IMR-90 (cell line): ENCODE measurements around the gene ENOX1. TPM values are rescaled to one million over a fixed set of nuclear protein-coding genes. Genes with fewer than 3 reads are reported as not detected.
A peak's percentile ranks its signal among the peaks of the same experiment; 100 is the strongest.

ENCODE experiments used
- ATAC-seq: fragments of 200-7000 bp; cut with Tn5 transposase; 2 replicates; pipeline ENCODE4 v1.9.1; 2020; ENCODE audit warnings: low read depth, mild to moderate bottlenecking, moderate library complexity
- BruUV-seq: library from RNA; stranded (reverse); fragments of 400-500 nt; replicated peaks from 2 replicates; lab custom pipeline; 2021; lab: Mats Ljungman, UMichigan
- CTCF ChIA-PET: fragments of 300-600 bp; formaldehyde crosslinking; extraction: SDS; loops from one replicate; lab custom pipeline; 2021; ENCODE audit warnings: antibody characterized with exemption; lab: Yijun Ruan, JAX
- POLR2A ChIA-PET: fragments of 300-600 bp; sonication (Branson Sonifier 250); formaldehyde crosslinking; loops from one replicate; lab custom pipeline; 2022; ENCODE audit warnings: antibody characterized with exemption; ENCODE audit not compliant: unreplicated experiment; lab: Charles Lee
- DNase-seq: peaks from one replicate; pipeline ENCODE4 v3.0.0; 2013
- H2AFZ ChIP-seq: replicated peaks from 2 replicates; pipeline ENCODE3; 2013; ENCODE audit warnings: low read length, mild to moderate bottlenecking; ENCODE audit not compliant: poor library complexity
- H2AK5ac ChIP-seq: 2 replicates; pipeline ENCODE4 v1.6.1; 2013; ENCODE audit warnings: low read depth, low read length, inconsistent platforms
- H2AK9ac ChIP-seq: replicated peaks from 2 replicates; pipeline ENCODE3; 2013; ENCODE audit warnings: mild to moderate bottlenecking, low read depth, low read length, moderate library complexity; ENCODE audit not compliant: poor library complexity
- H2BK120ac ChIP-seq: 2 replicates; pipeline ENCODE4 v1.6.1; 2013; ENCODE audit warnings: low read depth, low read length, inconsistent platforms
- H2BK15ac ChIP-seq: 3 replicates; pipeline ENCODE4 v1.6.1; 2013; ENCODE audit warnings: low read depth, low read length, inconsistent platforms
- H2BK20ac ChIP-seq: 2 replicates; pipeline ENCODE4 v1.6.1; 2013; ENCODE audit warnings: low read depth, mild to moderate bottlenecking, inconsistent platforms, low read length, moderate library complexity
- H2BK5ac ChIP-seq: 2 replicates; pipeline ENCODE4 v1.6.1; 2013; ENCODE audit warnings: mild to moderate bottlenecking, low read depth, low read length, inconsistent platforms; ENCODE audit not compliant: poor library complexity, severe bottlenecking
- H3K14ac ChIP-seq: replicated peaks from 2 replicates; pipeline ENCODE4 v1.6.1; 2013; ENCODE audit warnings: low read depth, low read length, inconsistent platforms
- H3K18ac ChIP-seq: 2 replicates; pipeline ENCODE4 v1.6.1; 2013; ENCODE audit warnings: low read depth, low read length, control low read depth
- H3K23ac ChIP-seq: 2 replicates; pipeline ENCODE4 v1.6.1; 2013; ENCODE audit warnings: low read depth, low read length, inconsistent platforms
- H3K27ac ChIP-seq: 2 replicates; pipeline ENCODE4 v1.5.1; 2013; ENCODE audit warnings: mild to moderate bottlenecking, control low read depth, low read length; ENCODE audit not compliant: insufficient read depth
- H3K27me3 ChIP-seq: 2 replicates; pipeline ENCODE4 v1.6.1; 2013; ENCODE audit warnings: low read length; ENCODE audit not compliant: control insufficient read depth, insufficient read depth
- H3K36me3 ChIP-seq: 2 replicates; pipeline ENCODE4 v1.6.1; 2013; ENCODE audit warnings: low read length, mixed read lengths; ENCODE audit not compliant: control insufficient read depth, insufficient read depth
- H3K4ac ChIP-seq: 2 replicates; pipeline ENCODE4 v1.6.1; 2013; ENCODE audit warnings: low read depth, low read length, inconsistent platforms
- H3K4me1 ChIP-seq: 2 replicates; pipeline ENCODE4 v1.6.1; 2013; ENCODE audit warnings: low read length, mixed read lengths; ENCODE audit not compliant: control insufficient read depth, insufficient read depth
- H3K4me2 ChIP-seq: 2 replicates; pipeline ENCODE4 v1.6.1; 2013; ENCODE audit warnings: low read depth, mild to moderate bottlenecking, control low read depth, low read length, moderate library complexity
- H3K4me3 ChIP-seq: 2 replicates; pipeline ENCODE4 v1.5.1; 2013; ENCODE audit warnings: low read depth, mild to moderate bottlenecking, control low read depth, low read length, moderate library complexity; ENCODE audit not compliant: insufficient read depth
- H3K56ac ChIP-seq: 2 replicates; pipeline ENCODE4 v1.6.1; 2013; ENCODE audit warnings: low read length, inconsistent platforms; ENCODE audit not compliant: insufficient read depth; ENCODE audit errors: extremely low read depth
- H3K79me1 ChIP-seq, 2 experiments: 2 replicates each; pipeline ENCODE4 v1.6.1; 2013; ENCODE audit warnings: low read length in 2 of 2, inconsistent platforms in 1 of 2, low read depth in 1 of 2
- H3K9ac ChIP-seq: 2 replicates; pipeline ENCODE4 v1.6.1; 2013; ENCODE audit warnings: low read depth, low read length, control low read depth
- H3K9me1 ChIP-seq: 2 replicates; pipeline ENCODE4 v1.6.1; 2013; ENCODE audit warnings: low read length, inconsistent platforms; ENCODE audit not compliant: insufficient read depth
- H3K9me3 ChIP-seq: 2 replicates; pipeline ENCODE4 v1.6.1; 2013; ENCODE audit warnings: low read length; ENCODE audit not compliant: control insufficient read depth, insufficient read depth
- H4K20me1 ChIP-seq: 2 replicates; pipeline ENCODE4 v1.6.1; 2013; ENCODE audit warnings: low read length, inconsistent platforms; ENCODE audit not compliant: insufficient read depth
- H4K5ac ChIP-seq: 2 replicates; pipeline ENCODE4 v1.6.1; 2013; ENCODE audit warnings: mild to moderate bottlenecking, low read depth, low read length, control low read depth
- H4K8ac ChIP-seq, 2 experiments: 2 replicates each; pipeline ENCODE4 v1.6.1; 2013; ENCODE audit warnings: low read depth in 2 of 2, low read length in 2 of 2, control low read depth in 1 of 2, inconsistent platforms in 1 of 2
- H4K91ac ChIP-seq: 2 replicates; pipeline ENCODE4 v1.6.1; 2013; ENCODE audit warnings: low read depth, low read length, inconsistent platforms; ENCODE audit not compliant: insufficient read depth
- BHLHE40 ChIP-seq: fragments of 150-350 bp; IDR thresholded peaks from 2 replicates; pipeline ENCODE4 v1.6.1; 2016; ENCODE audit warnings: mild to moderate bottlenecking, low read depth, low read length
- CEBPB ChIP-seq: IDR thresholded peaks from 2 replicates; pipeline ENCODE4 v1.6.1; 2012; ENCODE audit warnings: low read depth, low read length, improper control_type of control experiment
- CHD1 ChIP-seq: IDR thresholded peaks from 2 replicates; pipeline ENCODE4 v1.6.1; 2012; ENCODE audit warnings: low read depth, low read length, improper control_type of control experiment
- ELK1 ChIP-seq: fragments of 150-350 bp; IDR thresholded peaks from 2 replicates; pipeline ENCODE4 v1.6.1; 2016; ENCODE audit warnings: low read depth, mild to moderate bottlenecking, low read length, moderate library complexity, borderline replicate concordance
- FOS ChIP-seq: fragments of 150-350 bp; IDR thresholded peaks from 2 replicates; pipeline ENCODE4 v1.6.1; 2016; ENCODE audit warnings: low read depth, low read length
- MAFK ChIP-seq: IDR thresholded peaks from 2 replicates; pipeline ENCODE4 v1.6.1; 2012; ENCODE audit warnings: low read depth, low read length, improper control_type of control experiment
- MAZ ChIP-seq: IDR thresholded peaks from 2 replicates; pipeline ENCODE4 v1.6.1; 2012; ENCODE audit warnings: low read depth, mild to moderate bottlenecking, low read length, improper control_type of control experiment, moderate library complexity, borderline replicate concordance
- MXI1 ChIP-seq: IDR thresholded peaks from 2 replicates; pipeline ENCODE4 v1.6.1; 2012; ENCODE audit warnings: low read depth, mild to moderate bottlenecking, low read length, moderate library complexity, borderline replicate concordance
- NFE2L2 ChIP-seq: fragments of 150-350 bp; IDR thresholded peaks from 2 replicates; pipeline ENCODE4 v1.6.1; 2016; ENCODE audit warnings: low read depth, mild to moderate bottlenecking, low read length
- POLR2A ChIP-seq: IDR thresholded peaks from 2 replicates; pipeline ENCODE4 v1.6.1; 2012; ENCODE audit warnings: mild to moderate bottlenecking, low read depth, low read length
- RAD21 ChIP-seq: IDR thresholded peaks from 2 replicates; pipeline ENCODE4 v1.6.1; 2012; ENCODE audit warnings: low read length, improper control_type of control experiment
- RCOR1 ChIP-seq: IDR thresholded peaks from 2 replicates; pipeline ENCODE4 v1.6.1; 2012; ENCODE audit warnings: mild to moderate bottlenecking, low read length, improper control_type of control experiment; ENCODE audit not compliant: insufficient replicate concordance
- RFX5 ChIP-seq: IDR thresholded peaks from 2 replicates; pipeline ENCODE4 v1.8.0; 2012; ENCODE audit warnings: low read depth, mild to moderate bottlenecking, low read length, moderate library complexity
- SMC3 ChIP-seq: fragments of 150-350 bp; IDR thresholded peaks from 2 replicates; pipeline ENCODE4 v1.6.1; 2016; ENCODE audit warnings: low read depth, mild to moderate bottlenecking, antibody characterized with exemption, low read length, moderate library complexity
- USF2 ChIP-seq: fragments of 150-350 bp; IDR thresholded peaks from 2 replicates; pipeline ENCODE4 v1.6.1; 2017; ENCODE audit warnings: mild to moderate bottlenecking, antibody characterized with exemption, low read length, low read depth
- WGBS, 2 experiments: methylation state at CpG; one replicate each; pipeline versions ENCODE4 v1.1.5 to v1.1.7; 2013; ENCODE audit warnings: missing lambda C conversion rate in 2 of 2; ENCODE audit not compliant: insufficient read length in 1 of 2; ENCODE audit errors: extremely low coverage in 2 of 2; 5-methylcytosine and 5-hydroxymethylcytosine counted together
- dilution Hi-C: fragments of 300-500 bp; cut with HindIII; formaldehyde crosslinking; loops from one replicate; pipeline ENCODE4 v1.14.3; 2018; ENCODE audit warnings: low sequenced_read_pairs; ENCODE audit not compliant: unreplicated experiment
- in situ Hi-C: fragments of 300-500 bp; cut with MboI; formaldehyde crosslinking; loops from 3 replicates; pipeline ENCODE4 v1.14.3; 2019; ENCODE audit warnings: low sequenced_read_pairs, inconsistent platforms, mixed read lengths
- intact Hi-C: fragments of 100-400 bp; cut with micrococcal nuclease; formaldehyde crosslinking; loops from 2 replicates; pipeline ENCODE4 v1.10.0; 2022
- polyA plus RNA-seq, 3 experiments: library from polyadenylated mRNA; depleted of rRNA; stranded (reverse); fragments of >200 nt; gene quantifications; 2 replicates each; pipeline ENCODE4 v1.2.3, GENCODE V29; 2012; ENCODE audit warnings: low replicate concordance in 1 of 3
- total RNA-seq: library from RNA; depleted of rRNA; stranded (reverse); fragments of >200 nt; gene quantifications from 2 replicates; pipeline ENCODE4 v1.2.3, GENCODE V29; 2012
- TF ChIP-seq, protein P1 (sequence below): conservative IDR thresholded peaks from 2 replicates; pipeline ENCODE4 v1.5.1; 2012; ENCODE audit warnings: mild to moderate bottlenecking, low read depth, low read length, improper control_type of control experiment

Gene ENOX1
- total and polyA plus RNA-seq, 2 of the 4 experiments (the other 2 are of a cell fraction): 0.99 to 1.3 TPM

- Histone ChIP-seq H3K23ac (no peak overlapping the region), H4K8ac (no peak overlapping the region), H2BK15ac (no peak overlapping the region), H2BK20ac (no peak overlapping the region), H3K9me1 (peaks cover 8% of the 10 kb centered on the region; the same call in 1 of the 2 replicates), H3K9ac (no peak overlapping the region), H3K9me3 (no peaks in the 10 kb centered on the region), H3K18ac (no peak overlapping the region), H4K20me1 (no peaks in the 10 kb centered on the region), H3K14ac (no peak overlapping the region), H2BK120ac (no peak overlapping the region), H3K27me3 (no peaks in the 10 kb centered on the region), H2BK5ac (no peak overlapping the region), H3K79me1 (no peaks in the 10 kb centered on the region), H3K36me3 (no peaks in the 10 kb centered on the region), H4K5ac (no peak overlapping the region), H2AK9ac (no peak overlapping the region), H3K4me2 (no peak overlapping the region), H4K91ac (no peak overlapping the region), H2AFZ (no peak overlapping the region), H3K27ac (no peak overlapping the region), H3K4me3 (no peak overlapping the region), H2AK5ac (no peak overlapping the region), H3K4me1 (peaks cover 14% of the 10 kb centered on the region), H3K4ac (no peak overlapping the region), H3K56ac (no peak overlapping the region)
- intact Hi-C loops: no loop called here
- no CpG with 5 or more reads among the region's 4 CpGs for WGBS, 2 experiments
- TF ChIP-seq FOS (no peak), NFE2L2 (no peak), RCOR1 (no peak), CEBPB (no peak), ELK1 (no peak), RAD21 (no peak), MAFK (no peak), CHD1 (no peak), POLR2A (no peak), BHLHE40 (no peak), USF2 (no peak), RFX5 (no peak), MAZ (no peak), MXI1 (no peak), SMC3 (no peak)
- TF ChIP-seq, protein P1, sequence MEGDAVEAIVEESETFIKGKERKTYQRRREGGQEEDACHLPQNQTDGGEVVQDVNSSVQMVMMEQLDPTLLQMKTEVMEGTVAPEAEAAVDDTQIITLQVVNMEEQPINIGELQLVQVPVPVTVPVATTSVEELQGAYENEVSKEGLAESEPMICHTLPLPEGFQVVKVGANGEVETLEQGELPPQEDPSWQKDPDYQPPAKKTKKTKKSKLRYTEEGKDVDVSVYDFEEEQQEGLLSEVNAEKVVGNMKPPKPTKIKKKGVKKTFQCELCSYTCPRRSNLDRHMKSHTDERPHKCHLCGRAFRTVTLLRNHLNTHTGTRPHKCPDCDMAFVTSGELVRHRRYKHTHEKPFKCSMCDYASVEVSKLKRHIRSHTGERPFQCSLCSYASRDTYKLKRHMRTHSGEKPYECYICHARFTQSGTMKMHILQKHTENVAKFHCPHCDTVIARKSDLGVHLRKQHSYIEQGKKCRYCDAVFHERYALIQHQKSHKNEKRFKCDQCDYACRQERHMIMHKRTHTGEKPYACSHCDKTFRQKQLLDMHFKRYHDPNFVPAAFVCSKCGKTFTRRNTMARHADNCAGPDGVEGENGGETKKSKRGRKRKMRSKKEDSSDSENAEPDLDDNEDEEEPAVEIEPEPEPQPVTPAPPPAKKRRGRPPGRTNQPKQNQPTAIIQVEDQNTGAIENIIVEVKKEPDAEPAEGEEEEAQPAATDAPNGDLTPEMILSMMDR: no peak
- in situ Hi-C loops: no loop called here
- ATAC-seq (peak; percentile 42; the same call in 1 of the 2 replicates), DNase-seq (peak; percentile 43)
- BruUV-seq: no TSS peak
- dilution Hi-C loops: no loop called here
- ChIA-PET CTCF (no interaction called here), POLR2A (no interaction called here)
These were observed 492.4 kb downstream of the ENOX1 start for GRCh38 chr13:43294412-43294811.
